ENCODE data around the gene U2AF1L4. TPM values are rescaled to one million over a fixed set of nuclear protein-coding genes. Genes with fewer than 3 reads are reported as not detected.

Gene U2AF1L4
- total RNA-seq, 3 donors from 2014 or later (not counting 1 experiment from before 2014, with no cell fraction given): 63.7 to 78.2 (median 73.0) TPM

- Histone ChIP-seq H3K4me1 (ENCODE audit: control insufficient read depth, insufficient read depth, low read length) (no peaks in the 10 kb centered on the region), H3K9me3 (ENCODE audit: control insufficient read depth, insufficient read depth, low read length) (no peaks in the 10 kb centered on the region), H3K36me3 (ENCODE audit: control insufficient read depth, insufficient read depth, low read length) (peaks cover 5% of the 10 kb centered on the region), H3K27ac (ENCODE audit: low read length) (no peak overlapping the region), H3K4me3 (ENCODE audit: low read length) (no peak overlapping the region), H3K27me3 (ENCODE audit: control insufficient read depth, insufficient read depth, low read length) (no peaks in the 10 kb centered on the region)
- 97% methylated on average over 9 of the region's 9 CpGs for WGBS (ENCODE audit: insufficient coverage)
- Mint-ChIP-seq H3K4me1 (peaks cover 12 to 17% of the 10 kb centered on the region in 2 donors), H3K36me3 (no peaks in the 10 kb centered on the region), H3K27me3 (ENCODE audit: low read depth in 2 of 2) (no peaks in the 10 kb centered on the region), H3K4me3 (no peak overlapping the region), H3K27ac (peak overlapping the region in 1 of 2 donors; percentile 43), H3K9me3 (no peaks in the 10 kb centered on the region)
- DNase-seq (no peak), ATAC-seq (no peak)
- intact Hi-C loops (cut with micrococcal nuclease): no loop called here
- TF ChIP-seq, protein P1, sequence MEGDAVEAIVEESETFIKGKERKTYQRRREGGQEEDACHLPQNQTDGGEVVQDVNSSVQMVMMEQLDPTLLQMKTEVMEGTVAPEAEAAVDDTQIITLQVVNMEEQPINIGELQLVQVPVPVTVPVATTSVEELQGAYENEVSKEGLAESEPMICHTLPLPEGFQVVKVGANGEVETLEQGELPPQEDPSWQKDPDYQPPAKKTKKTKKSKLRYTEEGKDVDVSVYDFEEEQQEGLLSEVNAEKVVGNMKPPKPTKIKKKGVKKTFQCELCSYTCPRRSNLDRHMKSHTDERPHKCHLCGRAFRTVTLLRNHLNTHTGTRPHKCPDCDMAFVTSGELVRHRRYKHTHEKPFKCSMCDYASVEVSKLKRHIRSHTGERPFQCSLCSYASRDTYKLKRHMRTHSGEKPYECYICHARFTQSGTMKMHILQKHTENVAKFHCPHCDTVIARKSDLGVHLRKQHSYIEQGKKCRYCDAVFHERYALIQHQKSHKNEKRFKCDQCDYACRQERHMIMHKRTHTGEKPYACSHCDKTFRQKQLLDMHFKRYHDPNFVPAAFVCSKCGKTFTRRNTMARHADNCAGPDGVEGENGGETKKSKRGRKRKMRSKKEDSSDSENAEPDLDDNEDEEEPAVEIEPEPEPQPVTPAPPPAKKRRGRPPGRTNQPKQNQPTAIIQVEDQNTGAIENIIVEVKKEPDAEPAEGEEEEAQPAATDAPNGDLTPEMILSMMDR (IDR thresholded peaks at IDR 0.05): no peak
Measured at GRCh38 chr19:35781650-35782049, 36.4 kb upstream of the U2AF1L4 start.

GRCh38 chr19:35780717-35781116 is 35.5 kb upstream of the U2AF1L4 start:
- H3K9me3 Mint-ChIP-seq: no peaks in the 10 kb centered on the region
- DNase-seq (no peak), ATAC-seq (no peak)
- TF ChIP-seq, protein P1 (IDR thresholded peaks at IDR 0.05): no peak
- no peaks in the 10 kb centered on the region for H3K9me3 ChIP-seq (ENCODE audit: control insufficient read depth, insufficient read depth, low read length)
- no peaks in the 10 kb centered on the region for H3K27me3 Mint-ChIP-seq (ENCODE audit: low read depth in 2 of 2)
- peaks cover 15 to 26% of the 10 kb centered on the region in 2 donors for H3K4me1 Mint-ChIP-seq
- H3K36me3 ChIP-seq (ENCODE audit: control insufficient read depth, insufficient read depth, low read length): peaks cover 5% of the 10 kb centered on the region
- H3K4me3 Mint-ChIP-seq: no peak overlapping the region
- H3K4me1 ChIP-seq (ENCODE audit: control insufficient read depth, insufficient read depth, low read length): peaks cover 8% of the 10 kb centered on the region
- no peaks in the 10 kb centered on the region for H3K36me3 Mint-ChIP-seq
- H3K27ac ChIP-seq (ENCODE audit: low read length): no peak overlapping the region
- H3K27ac Mint-ChIP-seq: no peak overlapping the region
- 96% methylated on average over 20 of the region's 20 CpGs for WGBS (ENCODE audit: insufficient coverage)
- H3K4me3 ChIP-seq (ENCODE audit: low read length): no peak overlapping the region
- intact Hi-C loops (cut with micrococcal nuclease): no loop called here
- H3K27me3 ChIP-seq (ENCODE audit: control insufficient read depth, insufficient read depth, low read length): no peaks in the 10 kb centered on the region

DNA sequence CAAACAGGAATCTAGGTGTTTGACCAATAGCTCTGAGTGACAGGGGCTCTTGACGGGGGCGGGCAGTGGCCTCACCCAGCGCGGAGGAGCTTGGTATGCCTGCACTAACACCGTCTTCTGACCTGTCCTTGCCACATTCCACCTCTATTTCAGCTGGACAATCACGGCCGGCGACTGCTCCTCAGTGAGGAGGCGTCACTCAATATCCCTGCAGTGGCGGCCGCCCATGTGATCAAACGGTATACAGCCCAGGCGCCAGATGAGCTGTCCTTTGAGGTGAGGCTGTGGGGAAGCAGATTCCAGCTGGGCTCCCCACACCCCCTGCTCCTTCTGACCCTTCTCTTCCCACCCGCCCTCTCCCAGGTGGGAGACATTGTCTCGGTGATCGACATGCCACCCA is 34.8 kb upstream of the U2AF1L4 start:
- Histone ChIP-seq H3K27ac (ENCODE audit: low read length) (no peak overlapping the region), H3K36me3 (ENCODE audit: control insufficient read depth, insufficient read depth, low read length) (peaks cover 5% of the 10 kb centered on the region), H3K9me3 (ENCODE audit: control insufficient read depth, insufficient read depth, low read length) (no peaks in the 10 kb centered on the region), H3K27me3 (ENCODE audit: control insufficient read depth, insufficient read depth, low read length) (no peaks in the 10 kb centered on the region), H3K4me3 (ENCODE audit: low read length) (no peak overlapping the region), H3K4me1 (ENCODE audit: control insufficient read depth, insufficient read depth, low read length) (peaks cover 11% of the 10 kb centered on the region)
- Mint-ChIP-seq H3K36me3 (no peaks in the 10 kb centered on the region), H3K4me3 (no peak overlapping the region), H3K27me3 (ENCODE audit: low read depth in 2 of 2) (no peaks in the 10 kb centered on the region), H3K27ac (no peak overlapping the region), H3K9me3 (no peaks in the 10 kb centered on the region), H3K4me1 (peaks cover 16 to 28% of the 10 kb centered on the region in 2 donors)
- WGBS (ENCODE audit: insufficient coverage): 98% methylated on average over 16 of the region's 16 CpGs
- no peak for DNase-seq
- no peak for ATAC-seq
- intact Hi-C loops (cut with micrococcal nuclease): no loop called here
- TF ChIP-seq, protein P1 (IDR thresholded peaks at IDR 0.05): no peak

DNA sequence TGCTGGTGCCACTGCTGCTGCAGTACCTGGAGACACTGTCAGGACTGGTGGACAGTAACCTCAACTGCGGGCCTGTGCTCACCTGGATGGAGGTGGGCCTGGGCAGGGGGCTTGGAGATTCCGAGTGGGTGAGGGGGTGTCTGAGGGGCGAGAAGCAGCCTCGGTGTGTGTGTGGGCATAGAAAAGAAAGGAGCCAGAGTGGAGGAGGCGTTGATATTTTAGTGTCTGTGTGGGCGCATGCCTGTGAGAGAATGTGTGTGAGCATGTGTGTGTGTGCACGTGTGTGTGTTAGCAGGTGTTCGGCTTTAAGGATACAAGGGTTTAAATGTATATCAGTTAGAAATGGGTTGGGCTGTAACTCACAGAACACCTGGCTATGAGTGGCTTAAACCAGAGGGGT is 33.8 kb upstream of the U2AF1L4 start:
- Histone ChIP-seq H3K4me1 (ENCODE audit: control insufficient read depth, insufficient read depth, low read length) (peaks cover 16% of the 10 kb centered on the region), H3K27ac (ENCODE audit: low read length) (no peak overlapping the region), H3K4me3 (ENCODE audit: low read length) (no peak overlapping the region), H3K27me3 (ENCODE audit: control insufficient read depth, insufficient read depth, low read length) (no peaks in the 10 kb centered on the region), H3K36me3 (ENCODE audit: control insufficient read depth, insufficient read depth, low read length) (peaks cover 5% of the 10 kb centered on the region), H3K9me3 (ENCODE audit: control insufficient read depth, insufficient read depth, low read length) (no peaks in the 10 kb centered on the region)
- Mint-ChIP-seq H3K4me1 (peaks cover 26 to 37% of the 10 kb centered on the region in 2 donors), H3K27ac (no peak overlapping the region), H3K36me3 (no peaks in the 10 kb centered on the region), H3K9me3 (no peaks in the 10 kb centered on the region), H3K4me3 (no peak overlapping the region), H3K27me3 (ENCODE audit: low read depth in 2 of 2) (no peaks in the 10 kb centered on the region)
- DNase-seq: no peak
- TF ChIP-seq, protein P1 (IDR thresholded peaks at IDR 0.05): no peak
- WGBS (ENCODE audit: insufficient coverage): 93% methylated on average over 8 of the region's 8 CpGs
- ATAC-seq: no peak
- intact Hi-C loops (cut with micrococcal nuclease): no loop called here

Data from natural killer cell (primary cell).